Parathyroid adenoma (tissue), 2 donors: Measurements from ENCODE around the gene CST3.

ENCODE experiments used
- H2AFZ ChIP-seq: fragments of 300-600 bp; sonication (generic); one replicate; pipeline ENCODE4 v1.7.0; 2017; ENCODE audit warnings: antibody characterized with exemption, mild to moderate bottlenecking
- H3K27ac ChIP-seq: fragments of 300-600 bp; sonication (generic); one replicate; pipeline ENCODE4 v1.7.0; 2017
- H3K27me3 ChIP-seq: fragments of 300-600 bp; sonication (generic); one replicate; pipeline ENCODE4 v1.7.0; 2017; ENCODE audit warnings: low read length; ENCODE audit not compliant: control insufficient read depth, insufficient read depth
- H3K36me3 ChIP-seq: fragments of 300-600 bp; sonication (generic); one replicate; pipeline ENCODE4 v1.7.0; 2017; ENCODE audit warnings: low read length; ENCODE audit not compliant: control insufficient read depth, insufficient read depth
- H3K4me1 ChIP-seq: fragments of 300-600 bp; sonication (generic); one replicate; pipeline ENCODE4 v1.7.0; 2017; ENCODE audit warnings: control low read depth
- H3K4me2 ChIP-seq: fragments of 300-600 bp; sonication (generic); one replicate; pipeline ENCODE4 v1.7.0; 2017; ENCODE audit warnings: low read length
- H3K4me3 ChIP-seq: fragments of 300-600 bp; sonication (generic); one replicate; pipeline ENCODE4 v1.7.0; 2017; ENCODE audit warnings: low read depth, low read length
- H3K79me2 ChIP-seq: fragments of 300-600 bp; sonication (generic); one replicate; pipeline ENCODE4 v1.7.0; 2017; ENCODE audit warnings: control low read depth
- H3K9ac ChIP-seq: fragments of 300-600 bp; sonication (generic); one replicate; pipeline ENCODE4 v1.7.0; 2017; ENCODE audit warnings: mild to moderate bottlenecking
- H3K9me3 ChIP-seq: fragments of 300-600 bp; sonication (generic); one replicate; pipeline ENCODE4 v1.7.0; 2017; ENCODE audit warnings: low read length; ENCODE audit not compliant: control insufficient read depth
- TF ChIP-seq, protein P1 (sequence below): fragments of 300-600 bp; sonication (generic); IDR thresholded peaks from one replicate; pipeline ENCODE4 v1.7.0; 2017; ENCODE audit warnings: antibody characterized with exemption, mild to moderate bottlenecking
- donor health status: primary hyperparathyroidism.

The CST3 gene

DNA sequence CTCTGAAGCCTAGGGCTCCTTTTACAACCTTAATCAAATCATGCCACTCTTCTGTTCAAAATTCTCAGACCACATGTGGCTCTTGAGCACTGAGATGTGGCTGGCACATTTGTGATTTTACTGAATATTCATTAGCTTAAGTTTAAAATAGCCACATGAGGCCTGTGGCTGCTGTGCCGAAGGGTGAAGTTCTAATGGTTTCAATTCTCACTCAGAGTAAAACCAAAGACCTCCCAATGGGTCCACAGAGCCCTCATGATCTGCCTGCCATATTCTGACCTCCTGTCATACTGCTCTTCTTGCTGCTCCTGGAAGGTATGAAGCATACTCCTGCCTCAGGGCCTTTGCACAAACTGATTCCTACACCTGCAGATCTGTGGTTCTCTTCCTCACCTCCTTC, 7.8 kb upstream of the CST3 start:
- H3K27ac ChIP-seq, result no peak overlapping the region
- H3K4me3 ChIP-seq, result no peak overlapping the region
- no peaks in the 10 kb centered on the region for H3K4me1 ChIP-seq
- H3K9ac ChIP-seq, result no peak overlapping the region
- no peaks in the 10 kb centered on the region for H3K36me3 ChIP-seq
- H3K4me2 ChIP-seq, result no peak overlapping the region
- H3K79me2 ChIP-seq, result no peaks in the 10 kb centered on the region
- TF ChIP-seq, protein P1, sequence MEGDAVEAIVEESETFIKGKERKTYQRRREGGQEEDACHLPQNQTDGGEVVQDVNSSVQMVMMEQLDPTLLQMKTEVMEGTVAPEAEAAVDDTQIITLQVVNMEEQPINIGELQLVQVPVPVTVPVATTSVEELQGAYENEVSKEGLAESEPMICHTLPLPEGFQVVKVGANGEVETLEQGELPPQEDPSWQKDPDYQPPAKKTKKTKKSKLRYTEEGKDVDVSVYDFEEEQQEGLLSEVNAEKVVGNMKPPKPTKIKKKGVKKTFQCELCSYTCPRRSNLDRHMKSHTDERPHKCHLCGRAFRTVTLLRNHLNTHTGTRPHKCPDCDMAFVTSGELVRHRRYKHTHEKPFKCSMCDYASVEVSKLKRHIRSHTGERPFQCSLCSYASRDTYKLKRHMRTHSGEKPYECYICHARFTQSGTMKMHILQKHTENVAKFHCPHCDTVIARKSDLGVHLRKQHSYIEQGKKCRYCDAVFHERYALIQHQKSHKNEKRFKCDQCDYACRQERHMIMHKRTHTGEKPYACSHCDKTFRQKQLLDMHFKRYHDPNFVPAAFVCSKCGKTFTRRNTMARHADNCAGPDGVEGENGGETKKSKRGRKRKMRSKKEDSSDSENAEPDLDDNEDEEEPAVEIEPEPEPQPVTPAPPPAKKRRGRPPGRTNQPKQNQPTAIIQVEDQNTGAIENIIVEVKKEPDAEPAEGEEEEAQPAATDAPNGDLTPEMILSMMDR, result no peak
- H3K9me3 ChIP-seq, result no peaks in the 10 kb centered on the region
- H3K27me3 ChIP-seq, result no peaks in the 10 kb centered on the region
- H2AFZ ChIP-seq, result no peak overlapping the region

DNA sequence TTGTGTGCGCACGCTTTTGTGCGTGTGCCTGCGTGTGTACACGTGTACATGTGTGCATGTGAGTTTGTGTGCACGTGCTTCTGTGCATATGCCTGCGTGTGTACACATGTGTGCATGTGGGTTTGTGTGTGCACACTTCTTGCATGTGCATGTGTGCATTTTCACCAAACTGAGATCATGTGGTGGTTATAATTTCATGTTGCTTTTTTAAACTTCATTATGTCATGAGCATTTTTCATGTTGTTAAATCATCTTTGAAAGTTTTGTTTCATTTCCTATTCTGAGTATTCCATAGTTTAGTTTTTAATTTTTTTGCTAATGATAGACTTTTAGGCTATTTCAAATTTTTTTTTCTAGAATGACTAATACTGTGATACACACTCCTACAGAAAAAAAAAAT, 6.4 kb upstream of the CST3 start:
- Histone ChIP-seq H3K79me2 (no peaks in the 10 kb centered on the region), H3K9ac (no peak overlapping the region), H3K4me2 (no peak overlapping the region), H2AFZ (no peak overlapping the region), H3K9me3 (no peaks in the 10 kb centered on the region), H3K4me3 (no peak overlapping the region), H3K27me3 (no peaks in the 10 kb centered on the region), H3K27ac (no peak overlapping the region), H3K36me3 (no peaks in the 10 kb centered on the region), H3K4me1 (no peaks in the 10 kb centered on the region)
- TF ChIP-seq, protein P1, result no peak

DNA sequence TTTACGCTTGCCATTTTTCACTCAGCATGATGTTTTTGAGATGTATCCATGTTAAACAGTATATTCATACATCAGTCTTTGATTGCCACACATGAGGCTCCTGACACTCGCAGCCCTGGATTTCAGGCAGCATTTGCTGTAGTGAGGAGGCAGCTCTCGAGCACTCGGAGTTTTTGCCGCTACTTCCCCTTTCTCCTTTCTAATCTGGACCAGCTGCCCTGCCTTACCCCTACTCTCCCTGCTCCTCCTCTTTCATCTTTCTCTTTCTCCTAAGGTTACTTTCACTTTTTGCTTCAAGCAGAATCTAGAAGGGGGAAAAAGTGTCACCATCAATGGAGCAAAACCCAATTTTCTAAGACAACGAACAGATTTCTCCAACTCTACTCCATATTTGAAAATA, 5.9 kb upstream of the CST3 start:
- Histone ChIP-seq H3K27ac (no peak overlapping the region), H3K4me3 (no peak overlapping the region), H3K9me3 (no peaks in the 10 kb centered on the region), H3K27me3 (no peaks in the 10 kb centered on the region), H3K4me1 (no peaks in the 10 kb centered on the region), H3K79me2 (no peaks in the 10 kb centered on the region), H3K36me3 (no peaks in the 10 kb centered on the region), H3K9ac (no peak overlapping the region), H3K4me2 (no peak overlapping the region), H2AFZ (no peak overlapping the region)
- TF ChIP-seq, protein P1, result no peak

DNA sequence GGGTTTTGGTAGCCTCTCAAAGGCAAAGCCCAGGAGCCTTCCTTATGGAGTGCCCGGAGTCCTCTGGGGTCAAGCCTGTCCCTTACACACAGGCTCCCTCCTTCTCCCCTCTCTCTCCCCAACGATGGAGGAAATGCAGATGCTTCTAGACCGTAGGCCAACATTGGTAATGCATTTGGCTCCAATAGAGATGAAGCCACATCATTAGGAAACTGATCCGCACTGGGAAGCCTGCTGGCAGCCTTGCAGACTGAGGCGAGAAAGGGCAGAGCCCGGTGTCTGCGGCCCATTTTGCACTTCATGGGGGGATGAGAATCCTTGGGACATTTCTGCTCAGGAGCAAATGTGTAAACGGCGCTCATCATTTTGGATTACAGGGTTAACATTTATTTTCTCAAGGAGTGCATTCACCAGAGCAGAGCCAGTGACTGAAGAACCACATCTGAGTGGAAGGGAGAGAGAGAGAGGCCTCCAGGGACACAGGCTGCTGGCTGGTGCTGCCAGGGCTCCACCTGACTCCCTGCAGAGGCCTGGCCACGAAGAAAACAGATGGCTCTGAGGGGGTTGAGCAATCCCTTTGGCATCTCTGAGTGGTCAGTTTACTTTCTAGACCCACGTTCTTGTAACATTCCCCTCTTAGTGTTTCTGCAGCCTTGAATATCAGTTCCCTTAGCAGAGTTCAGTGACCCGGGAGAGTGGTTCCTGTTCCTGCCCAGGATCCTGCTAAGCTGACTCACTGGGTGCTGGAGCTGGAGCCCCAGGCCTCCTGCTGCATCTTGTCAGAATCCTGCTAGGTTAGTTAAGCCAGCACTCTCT, 4.4 kb upstream of the CST3 start:
- no peaks in the 10 kb centered on the region for H3K36me3 ChIP-seq
- no peak overlapping the region for H2AFZ ChIP-seq
- no peak overlapping the region for H3K4me3 ChIP-seq
- H3K79me2 ChIP-seq, result no peaks in the 10 kb centered on the region
- TF ChIP-seq, protein P1, result no peak
- no peak overlapping the region for H3K9ac ChIP-seq
- no peaks in the 10 kb centered on the region for H3K27me3 ChIP-seq
- H3K9me3 ChIP-seq, result no peaks in the 10 kb centered on the region
- no peak overlapping the region for H3K27ac ChIP-seq
- H3K4me2 ChIP-seq, result no peak overlapping the region
- no peaks in the 10 kb centered on the region for H3K4me1 ChIP-seq
